Stimulated activated CD4-positive, alpha-beta T cell treated with anti-CD3 and anti-CD28 coated beads, Interleukin-15, amount 100 ng/mL, for 48 hours (primary cell): Measurements from ENCODE around the gene MESD.

Experiments used
- DNase-seq, 2 donors: peaks; one replicate each; pipeline ENCODE4 v3.0.0-alpha.2; 2020; ENCODE audit warnings: low read depth in 2 of 2

MESD gene

GRCh38 chr15:80991421-80991820 lies 1.8 kb upstream of the MESD start:
- no peak for DNase-seq

DNA sequence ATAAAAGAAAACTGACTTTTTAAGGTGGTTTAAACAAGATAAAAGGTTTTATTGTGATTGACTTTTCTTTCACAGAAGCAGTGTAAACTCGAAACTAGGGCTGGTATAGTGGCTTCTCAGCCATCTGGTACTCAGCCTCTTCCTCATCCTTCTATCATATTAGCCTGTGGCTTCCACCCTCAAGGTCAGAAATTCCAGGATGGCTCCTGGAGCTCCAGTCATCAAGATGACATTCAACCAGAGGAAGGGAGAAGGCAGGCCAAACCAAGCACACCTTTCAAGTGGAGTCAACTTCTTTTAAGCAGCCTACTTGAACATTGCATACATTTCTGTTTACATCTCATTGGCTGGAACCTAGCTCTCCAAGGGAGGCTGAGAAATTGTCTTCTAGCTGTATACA lies 1.3 kb upstream of the MESD start:
- no peak for DNase-seq

DNA sequence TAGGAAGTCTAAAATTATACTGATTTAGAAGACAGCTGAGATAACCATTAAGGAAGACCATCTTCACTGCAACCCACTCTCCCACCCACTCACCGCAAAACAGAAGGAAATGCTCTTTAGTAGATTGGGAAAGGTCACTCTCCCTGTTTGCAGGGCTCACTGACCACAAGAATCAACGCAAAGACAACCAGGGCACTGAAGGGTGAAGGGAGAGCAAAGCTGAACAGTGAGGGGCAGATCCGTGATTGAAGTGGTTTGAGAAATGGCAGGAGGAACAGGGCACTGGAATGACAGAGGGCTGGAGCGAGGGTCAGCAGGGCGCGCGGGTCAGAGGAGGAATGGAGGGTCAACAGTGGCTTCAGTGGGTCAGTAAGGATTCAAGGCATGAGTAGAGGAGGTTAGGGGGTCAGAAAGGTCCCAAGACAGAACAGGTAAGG lies 520 bp downstream of the MESD start:
- DNase-seq: no peak

GRCh38 chr15:80988148-80988796 lies 1.3 kb downstream of the MESD start:
- DNase-seq: no peak

- no peak for DNase-seq
Observed at GRCh38 chr15:80986487-80986886, 3.1 kb downstream of the MESD start.

- no peak for DNase-seq
Observed at GRCh38 chr15:80985981-80986380, 3.6 kb downstream of the MESD start.

GRCh38 chr15:80984856-80985255 lies 4.8 kb downstream of the MESD start:
- no peak for DNase-seq

DNA sequence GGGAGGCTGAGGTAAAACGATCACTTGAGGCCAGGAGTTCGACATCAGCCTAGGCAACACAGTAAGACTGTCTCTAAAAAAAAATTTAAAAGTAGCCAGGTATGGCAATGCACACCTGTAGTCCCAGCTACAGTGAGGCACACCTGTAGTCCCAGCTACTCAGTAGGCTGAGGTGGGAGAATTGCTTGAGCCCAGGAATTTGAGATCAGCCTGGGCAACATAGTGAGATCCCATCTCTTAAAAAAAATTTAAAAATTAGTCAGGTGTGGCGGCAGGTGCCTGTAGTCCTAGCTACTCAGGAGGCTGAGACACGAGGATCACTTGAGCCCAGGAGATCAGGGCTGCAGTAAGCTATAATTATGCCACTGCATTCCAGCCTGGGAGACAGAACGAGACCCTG lies 6.8 kb downstream of the MESD start:
- no peak for DNase-seq

- no peak for DNase-seq
Observed at GRCh38 chr15:80982205-80982604, 7.4 kb downstream of the MESD start.

GRCh38 chr15:80979538-80980200 lies 9.9 kb downstream of the MESD start:
- DNase-seq: no peak

DNA sequence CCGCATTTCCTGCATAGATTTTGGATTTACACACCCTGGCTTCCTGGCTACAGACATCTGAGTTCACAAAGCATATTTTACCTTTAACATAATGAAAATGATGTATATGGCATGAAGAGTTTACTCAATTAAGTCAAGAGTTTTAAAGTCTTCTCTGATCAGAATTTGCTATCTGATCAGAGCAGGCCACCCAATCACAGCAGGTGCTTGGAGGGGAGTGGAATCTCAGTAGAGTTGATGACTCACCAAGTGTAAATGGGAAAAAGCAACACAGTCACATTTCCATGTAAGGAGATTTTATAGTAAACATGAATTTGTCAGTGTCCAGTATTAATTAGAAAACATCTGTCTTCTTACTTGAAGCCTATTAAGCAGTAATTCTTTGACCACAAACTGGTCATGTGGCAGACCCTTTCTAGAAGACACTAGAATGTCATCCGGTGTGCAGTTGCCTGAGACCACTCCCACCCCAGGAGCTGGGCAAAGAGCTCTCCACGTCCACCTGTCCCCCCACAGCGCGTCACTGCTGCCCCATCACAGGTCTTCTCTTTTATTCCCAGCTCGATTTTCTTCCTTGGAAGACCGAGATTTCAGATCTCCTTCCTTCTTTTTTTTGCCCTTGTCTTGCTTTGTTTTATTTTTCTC lies 10.8 kb downstream of the MESD start:
- DNase-seq: no peak

DNA sequence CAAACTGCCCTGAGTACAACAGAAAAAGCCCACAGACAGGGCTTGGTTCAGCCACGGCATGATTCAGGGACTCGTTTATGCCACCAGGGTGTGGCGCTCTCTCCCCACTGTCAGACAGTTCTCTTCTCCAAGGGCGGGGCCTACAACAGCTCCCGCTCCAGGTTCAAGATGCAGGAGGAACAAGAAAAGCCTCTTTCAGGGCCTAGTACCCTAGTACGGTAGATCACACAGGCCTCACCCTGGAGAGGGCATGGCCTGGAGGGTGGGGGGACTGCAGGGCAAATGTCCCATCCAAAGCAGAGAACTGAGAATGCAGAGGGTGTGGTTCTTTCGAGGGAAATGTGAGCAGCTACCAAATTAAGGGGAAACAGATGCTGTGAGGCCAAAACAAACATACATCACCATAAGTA lies 12.0 kb downstream of the MESD start:
- DNase-seq: peak in 1 of 2 donors; percentile 19

DNA sequence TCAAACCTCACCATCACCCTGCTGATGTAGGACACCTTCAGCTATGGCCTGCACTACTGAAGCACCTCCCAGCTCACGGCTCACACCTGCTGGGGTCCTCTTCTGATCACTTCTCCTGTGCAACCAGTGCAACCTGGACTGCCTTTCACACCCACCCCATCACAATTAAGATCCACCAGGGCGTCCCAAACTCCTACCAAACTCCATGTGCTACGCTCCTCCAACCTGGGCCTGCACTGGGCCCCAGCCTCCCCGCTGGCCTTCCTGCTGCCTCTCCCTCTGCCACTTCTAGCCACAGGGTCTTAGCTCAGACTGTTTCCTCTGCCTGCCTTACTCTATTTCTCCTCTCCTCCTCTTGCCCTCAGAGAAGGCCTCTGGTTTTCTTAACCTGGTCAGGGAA lies 12.8 kb downstream of the MESD start:
- no peak for DNase-seq

DNA sequence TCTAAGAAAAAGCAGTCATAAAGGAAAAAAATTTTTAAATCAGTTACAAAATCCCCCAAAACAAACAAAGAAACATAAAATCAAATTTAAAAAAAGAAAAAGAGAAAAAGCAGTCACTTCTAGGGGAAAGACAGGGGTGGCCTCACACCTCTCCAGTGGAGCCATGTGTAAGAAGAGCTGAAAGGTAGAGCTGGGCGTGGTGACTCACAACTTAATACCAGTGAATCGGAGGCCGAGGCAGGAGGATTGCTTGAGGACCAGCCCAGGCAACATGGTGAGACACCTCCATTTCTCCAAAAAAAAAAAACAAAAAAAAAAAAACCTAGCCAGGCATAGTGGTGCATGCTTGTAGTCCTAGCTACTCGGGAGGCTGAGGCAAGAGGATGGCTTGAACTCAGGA lies 14.7 kb downstream of the MESD start:
- no peak for DNase-seq

GRCh38 chr15:80972276-80972675 lies 17.3 kb downstream of the MESD start:
- no peak for DNase-seq

DNA sequence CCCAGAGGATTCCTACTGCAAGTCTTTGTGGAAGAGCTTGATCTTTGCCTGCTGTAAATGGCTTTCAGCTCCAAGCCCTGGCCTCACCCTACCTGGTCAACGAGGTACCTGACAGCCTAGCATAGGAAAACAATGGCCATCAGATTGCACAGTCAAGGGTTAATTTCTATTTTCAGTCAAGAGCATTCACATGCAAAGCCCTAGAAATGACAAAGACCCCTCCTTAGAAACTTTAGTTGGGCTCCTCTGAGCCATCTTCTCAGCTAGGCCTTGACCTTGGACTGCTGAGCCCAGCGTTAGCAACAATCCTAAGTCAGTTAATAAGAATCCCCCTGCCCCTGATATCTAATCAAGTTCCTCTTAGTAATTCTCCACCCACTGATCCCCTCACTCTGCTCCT lies 18.5 kb downstream of the MESD start:
- no peak for DNase-seq

GRCh38 chr15:80970658-80971057 lies 19.0 kb downstream of the MESD start:
- DNase-seq: no peak

GRCh38 chr15:80970018-80970657 lies 19.5 kb downstream of the MESD start:
- peak in 1 of 2 donors; percentile 45 for DNase-seq

GRCh38 chr15:80969316-80969715 lies 20.3 kb downstream of the MESD start:
- DNase-seq: no peak

DNA sequence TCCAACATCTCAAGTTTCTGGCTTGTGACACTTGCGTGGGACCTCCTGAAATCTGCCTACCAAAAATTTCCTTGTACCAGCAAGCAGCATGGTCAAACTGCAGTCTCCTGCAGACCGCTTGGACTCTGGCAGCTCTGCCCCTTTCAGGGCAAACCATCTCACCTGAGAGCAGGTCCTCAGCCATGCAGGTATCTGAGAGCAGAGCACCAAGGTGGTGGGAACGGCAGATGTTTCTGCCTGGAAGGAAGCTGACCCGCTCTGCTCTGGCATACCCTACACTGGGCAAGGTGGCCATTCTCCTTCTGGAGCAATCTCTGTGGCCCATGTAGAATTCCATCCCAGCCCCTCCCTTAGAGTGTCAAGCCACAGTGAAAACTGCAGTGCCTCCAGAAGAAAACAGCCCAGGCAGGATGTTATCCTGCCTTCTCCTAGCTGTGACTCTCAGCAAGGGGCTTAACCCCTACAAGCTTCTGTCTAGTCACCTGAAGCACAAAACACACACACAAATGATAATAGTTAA lies 21.6 kb downstream of the MESD start:
- no peak for DNase-seq

DNA sequence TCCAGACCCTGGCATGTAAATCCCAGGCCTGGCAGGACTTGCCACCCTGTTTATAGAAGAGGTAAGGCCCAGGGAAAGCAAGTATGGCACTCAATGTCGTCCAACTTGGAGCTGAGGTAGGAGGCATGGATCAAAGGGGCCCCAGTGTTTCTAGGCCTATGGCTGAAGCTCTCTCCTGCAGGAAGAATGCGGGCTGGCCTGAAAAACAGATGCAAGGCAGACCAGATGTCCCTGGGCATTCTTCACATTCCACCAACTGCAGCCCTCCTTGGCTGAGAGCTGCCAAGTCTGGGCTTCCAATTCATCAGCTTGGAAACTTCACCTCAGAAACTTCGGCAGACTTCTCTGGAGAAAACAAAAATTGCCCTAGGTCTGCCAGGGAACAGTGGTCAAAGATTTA lies 22.2 kb downstream of the MESD start:
- no peak for DNase-seq

DNA sequence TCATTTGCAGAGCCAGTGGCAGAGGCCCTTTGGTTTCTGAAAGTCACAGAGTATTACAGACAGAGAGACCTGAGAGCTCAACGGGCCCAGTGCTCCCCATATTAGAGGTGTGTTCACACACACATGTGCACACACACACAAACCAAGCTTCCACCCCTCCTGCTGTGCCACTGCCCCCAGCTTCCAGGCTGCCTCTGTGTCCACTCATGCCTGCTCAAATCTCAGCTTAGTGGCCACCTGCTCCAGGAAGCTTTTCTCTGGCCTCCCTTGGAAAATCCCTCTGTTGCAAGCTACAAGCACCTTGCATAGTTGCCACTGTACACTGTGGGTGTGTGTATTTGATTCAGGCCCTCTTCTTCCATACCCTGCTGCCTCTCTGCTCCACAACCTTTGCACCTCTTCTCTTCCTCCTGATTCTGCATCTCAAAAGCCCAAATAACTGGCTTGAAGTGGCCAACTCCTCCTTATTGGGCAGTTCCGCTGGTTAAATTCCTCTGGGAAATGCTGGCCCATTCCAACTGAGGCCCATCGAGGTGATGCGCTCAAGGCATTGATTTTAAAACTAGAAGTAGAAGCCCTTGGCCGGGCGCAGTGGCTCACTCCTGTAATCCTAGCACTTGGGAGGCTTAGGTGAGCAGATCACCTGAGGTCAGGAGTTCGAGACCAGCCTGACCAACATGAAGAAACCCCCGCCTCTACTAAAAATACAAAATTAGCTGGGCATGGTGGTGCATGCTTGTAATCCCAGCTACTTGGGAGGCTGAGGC lies 23.0 kb downstream of the MESD start:
- no peak for DNase-seq
